SK-N-SH treated with all-trans-retinoic acid at 6 μM for 48 hours (cell line): ENCODE results near the gene PLSCR2.

Experiments
- ATAC-seq: fragments of 200-7000 bp; cut with Tn5 transposase; 3 replicates; pipeline ENCODE4 v1.9.1; 2020; ENCODE audit warnings: mild to moderate bottlenecking, moderate library complexity
- ARNTL ChIP-seq: fragments of 450-650 bp; formaldehyde crosslinking; IDR thresholded peaks from 2 replicates; pipeline ENCODE4 v1.5.0; 2020; ENCODE audit warnings: low read depth, mild to moderate bottlenecking, moderate library complexity, borderline replicate concordance
- BACH2 ChIP-seq: fragments of 250-450 bp; sonication (Bioruptor Pico); IDR thresholded peaks from 2 replicates; pipeline ENCODE4 v1.9.0; 2021; ENCODE audit warnings: mild to moderate bottlenecking, borderline replicate concordance
- CREB5 ChIP-seq: fragments of 250-450 bp; sonication (Bioruptor Pico); IDR thresholded peaks from 2 replicates; pipeline ENCODE4 v1.5.1; 2020; ENCODE audit warnings: low read depth, mild to moderate bottlenecking, moderate library complexity
- CSDC2 ChIP-seq: fragments of 250-450 bp; sonication (Bioruptor Pico); IDR thresholded peaks from 2 replicates; pipeline ENCODE4 v1.5.0; 2020; ENCODE audit warnings: mild to moderate bottlenecking, moderate library complexity
- CSRNP3 ChIP-seq: fragments of 250-450 bp; sonication (Bioruptor Pico); IDR thresholded peaks from 2 replicates; pipeline ENCODE4 v1.5.1; 2021; ENCODE audit warnings: mild to moderate bottlenecking, moderate library complexity
- ESRRG ChIP-seq: fragments of 250-450 bp; sonication (Bioruptor Pico); IDR thresholded peaks from 2 replicates; pipeline ENCODE4 v1.6.1; 2021; ENCODE audit warnings: mild to moderate bottlenecking
- ISL1 ChIP-seq: fragments of 250-450 bp; sonication (Bioruptor Pico); IDR thresholded peaks from 2 replicates; pipeline ENCODE4 v2.1.2; 2022; ENCODE audit warnings: mild to moderate bottlenecking, moderate library complexity
- OSR1 ChIP-seq: fragments of 250-450 bp; sonication (Bioruptor Pico); IDR thresholded peaks from 2 replicates; pipeline ENCODE4 v1.8.0; 2022; ENCODE audit warnings: moderate library complexity, mild to moderate bottlenecking, inconsistent platforms
- POU6F1 ChIP-seq: fragments of 250-450 bp; sonication (Bioruptor Pico); IDR thresholded peaks from 2 replicates; pipeline ENCODE4 v1.8.0; 2021; ENCODE audit warnings: low read depth, mild to moderate bottlenecking, moderate library complexity, borderline replicate concordance
- PPARA ChIP-seq: fragments of 250-450 bp; sonication (Bioruptor Pico); IDR thresholded peaks from 2 replicates; pipeline ENCODE4 v1.5.0; 2020; ENCODE audit warnings: mild to moderate bottlenecking, borderline replicate concordance
- RARB ChIP-seq: fragments of 250-450 bp; sonication (Bioruptor Pico); IDR thresholded peaks from 2 replicates; pipeline ENCODE4 v1.8.0; 2021; ENCODE audit warnings: mild to moderate bottlenecking, moderate library complexity
- TCF4 ChIP-seq: fragments of 250-450 bp; sonication (Bioruptor Pico); IDR thresholded peaks from 2 replicates; pipeline ENCODE4 v1.8.0; 2021; ENCODE audit warnings: mild to moderate bottlenecking, moderate library complexity, borderline replicate concordance
- TOX ChIP-seq: fragments of 250-450 bp; sonication (Bioruptor Pico); IDR thresholded peaks from 2 replicates; pipeline ENCODE4 v1.8.0; 2021; ENCODE audit warnings: mild to moderate bottlenecking, moderate library complexity, borderline replicate concordance
- TSHZ2 ChIP-seq: fragments of 250-450 bp; sonication (Bioruptor Pico); IDR thresholded peaks from 2 replicates; pipeline ENCODE4 v1.5.0; 2020; ENCODE audit warnings: mild to moderate bottlenecking, moderate library complexity
- ZC3H10 ChIP-seq: fragments of 250-450 bp; sonication (Bioruptor Pico); IDR thresholded peaks from 2 replicates; pipeline ENCODE4 v1.5.1; 2021; ENCODE audit warnings: mild to moderate bottlenecking, moderate library complexity
- ZFP3 ChIP-seq: fragments of 250-450 bp; sonication (Bioruptor Pico); IDR thresholded peaks from 2 replicates; pipeline ENCODE4 v1.5.0; 2020; ENCODE audit warnings: mild to moderate bottlenecking, moderate library complexity
- ZFP30 ChIP-seq: fragments of 450-650 bp; formaldehyde crosslinking; IDR thresholded peaks from 2 replicates; pipeline ENCODE4 v1.5.0; 2022; ENCODE audit warnings: mild to moderate bottlenecking, moderate library complexity
- ZNF565 ChIP-seq: fragments of 450-650 bp; formaldehyde crosslinking; conservative IDR thresholded peaks from 2 replicates; pipeline ENCODE4 v1.5.0; 2020; ENCODE audit warnings: low read depth, mild to moderate bottlenecking, moderate library complexity
- ZNF70 ChIP-seq: fragments of 450-650 bp; formaldehyde crosslinking; IDR thresholded peaks from 2 replicates; pipeline ENCODE4 v1.5.0; 2020; ENCODE audit warnings: mild to moderate bottlenecking, moderate library complexity
- ZNF8 ChIP-seq: fragments of 450-650 bp; formaldehyde crosslinking; IDR thresholded peaks from 2 replicates; pipeline ENCODE4 v1.5.0; 2020; ENCODE audit warnings: mild to moderate bottlenecking, moderate library complexity
- TF ChIP-seq, protein P1 (sequence below): fragments of 250-450 bp; sonication (Bioruptor Pico); IDR thresholded peaks from 2 replicates; pipeline ENCODE4 v1.8.0; 2020; ENCODE audit warnings: mild to moderate bottlenecking, moderate library complexity, borderline replicate concordance

Gene PLSCR2

GRCh38 chr3:146472611-146473010 lies 3.2 kb upstream of the PLSCR2 start:
- TF ChIP-seq ISL1 (CRISPR knock-in tag) = no peak
- TF ChIP-seq CSRNP3 (CRISPR knock-in tag) = no peak
- no peak for TF ChIP-seq TCF4 (CRISPR knock-in tag)
- TF ChIP-seq ZC3H10 (CRISPR knock-in tag) = no peak
- TF ChIP-seq RARB = no peak
- TF ChIP-seq PPARA (CRISPR knock-in tag) = no peak
- no peak for TF ChIP-seq ARNTL
- TF ChIP-seq POU6F1 (CRISPR knock-in tag) = no peak
- TF ChIP-seq OSR1 (CRISPR knock-in tag) = no peak
- TF ChIP-seq ZFP3 (CRISPR knock-in tag) = no peak
- no peak for TF ChIP-seq ZFP30
- TF ChIP-seq BACH2 = no peak
- no peak for TF ChIP-seq ESRRG (CRISPR knock-in tag)
- TF ChIP-seq ZNF70 (CRISPR knock-in tag) = no peak
- TF ChIP-seq, protein P1, sequence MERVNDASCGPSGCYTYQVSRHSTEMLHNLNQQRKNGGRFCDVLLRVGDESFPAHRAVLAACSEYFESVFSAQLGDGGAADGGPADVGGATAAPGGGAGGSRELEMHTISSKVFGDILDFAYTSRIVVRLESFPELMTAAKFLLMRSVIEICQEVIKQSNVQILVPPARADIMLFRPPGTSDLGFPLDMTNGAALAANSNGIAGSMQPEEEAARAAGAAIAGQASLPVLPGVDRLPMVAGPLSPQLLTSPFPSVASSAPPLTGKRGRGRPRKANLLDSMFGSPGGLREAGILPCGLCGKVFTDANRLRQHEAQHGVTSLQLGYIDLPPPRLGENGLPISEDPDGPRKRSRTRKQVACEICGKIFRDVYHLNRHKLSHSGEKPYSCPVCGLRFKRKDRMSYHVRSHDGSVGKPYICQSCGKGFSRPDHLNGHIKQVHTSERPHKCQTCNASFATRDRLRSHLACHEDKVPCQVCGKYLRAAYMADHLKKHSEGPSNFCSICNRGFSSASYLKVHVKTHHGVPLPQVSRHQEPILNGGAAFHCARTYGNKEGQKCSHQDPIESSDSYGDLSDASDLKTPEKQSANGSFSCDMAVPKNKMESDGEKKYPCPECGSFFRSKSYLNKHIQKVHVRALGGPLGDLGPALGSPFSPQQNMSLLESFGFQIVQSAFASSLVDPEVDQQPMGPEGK (CRISPR knock-in tag) = no peak
- TF ChIP-seq CREB5 (CRISPR knock-in tag) = no peak
- no peak for TF ChIP-seq ZNF8 (CRISPR knock-in tag)
- no peak for ATAC-seq

GRCh38 chr3:146471012-146471411 lies 1.7 kb upstream of the PLSCR2 start:
- TF ChIP-seq BACH2 = no peak
- no peak for TF ChIP-seq RARB
- TF ChIP-seq ARNTL = no peak
- no peak for TF ChIP-seq ESRRG (CRISPR knock-in tag)
- TF ChIP-seq ZFP30 = no peak
- TF ChIP-seq POU6F1 (CRISPR knock-in tag) = no peak
- TF ChIP-seq CSDC2 = no peak
- TF ChIP-seq OSR1 (CRISPR knock-in tag) = no peak
- no peak for TF ChIP-seq PPARA (CRISPR knock-in tag)
- no peak for TF ChIP-seq ZNF8 (CRISPR knock-in tag)
- no peak for TF ChIP-seq ISL1 (CRISPR knock-in tag)
- no peak for TF ChIP-seq ZFP3 (CRISPR knock-in tag)
- TF ChIP-seq TCF4 (CRISPR knock-in tag) = no peak
- no peak for TF ChIP-seq ZNF565 (CRISPR knock-in tag)
- TF ChIP-seq CSRNP3 (CRISPR knock-in tag) = no peak
- TF ChIP-seq TOX = no peak
- no peak for TF ChIP-seq ZC3H10 (CRISPR knock-in tag)
- ATAC-seq = no peak

DNA sequence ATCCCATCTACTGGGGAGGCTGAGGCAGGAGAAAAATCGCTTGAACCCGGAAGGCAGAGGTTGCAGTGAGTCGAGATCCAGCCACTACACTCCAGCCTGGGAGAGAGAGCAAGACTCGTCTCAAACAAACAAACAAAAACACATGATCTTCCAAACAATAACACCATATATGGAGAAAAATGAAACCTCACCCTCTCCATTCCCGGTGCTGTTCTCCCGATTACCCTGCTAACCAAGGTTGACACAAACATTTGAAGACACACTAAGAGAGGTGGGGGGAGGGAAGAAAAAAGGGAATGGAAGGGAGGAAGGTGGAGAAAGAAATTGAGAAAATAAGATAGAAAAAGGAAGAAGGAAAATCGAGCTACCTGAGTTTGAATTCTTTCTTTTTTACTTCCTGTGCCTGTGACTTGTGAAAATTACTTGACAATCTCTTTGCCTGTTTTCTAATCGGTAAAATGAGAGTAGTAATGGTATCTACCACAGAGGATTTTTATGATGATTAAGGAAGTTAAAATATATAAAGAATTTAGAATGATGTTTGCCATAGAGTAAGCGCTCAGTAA lies 1.1 kb upstream of the PLSCR2 start:
- TF ChIP-seq TSHZ2 (CRISPR knock-in tag) = no peak
- no peak for TF ChIP-seq ZFP30
- TF ChIP-seq ZNF565 (CRISPR knock-in tag) = no peak

More for the DNA sequence above, 1.1 kb upstream of the PLSCR2 start:
- ATAC-seq = no peak
